NCI-H524 treated with DMSO at 0.1 percent for 48 hours (cell line): ENCODE results near the gene AGTRAP.

Experiments used
- DNase-seq: peaks from one replicate; lab custom pipeline; 2025; lab: John Stamatoyannopoulos, UW

AGTRAP gene

GRCh38 chr1:11706292-11706691, 29.6 kb upstream of the AGTRAP start:
- no peak for DNase-seq

GRCh38 chr1:11707621-11708276, 28.2 kb upstream of the AGTRAP start:
- peak; percentile 39 for DNase-seq

GRCh38 chr1:11708554-11709350, 27.2 kb upstream of the AGTRAP start:
- DNase-seq, result no peak

GRCh38 chr1:11711490-11711889, 24.4 kb upstream of the AGTRAP start:
- no peak for DNase-seq

GRCh38 chr1:11712285-11712684, 23.7 kb upstream of the AGTRAP start:
- no peak for DNase-seq

GRCh38 chr1:11713095-11713494, 22.8 kb upstream of the AGTRAP start:
- no peak for DNase-seq

- no peak for DNase-seq
Observed at GRCh38 chr1:11714831-11715575, 20.9 kb upstream of the AGTRAP start.

GRCh38 chr1:11719313-11720032, 16.5 kb upstream of the AGTRAP start:
- no peak for DNase-seq

- no peak for DNase-seq
Observed at GRCh38 chr1:11720033-11720376, 15.9 kb upstream of the AGTRAP start.

- no peak for DNase-seq
Observed at GRCh38 chr1:11720525-11720924, 15.4 kb upstream of the AGTRAP start.

GRCh38 chr1:11721311-11721710, 14.6 kb upstream of the AGTRAP start:
- no peak for DNase-seq

- no peak for DNase-seq
Observed at GRCh38 chr1:11722538-11722937, 13.4 kb upstream of the AGTRAP start.

GRCh38 chr1:11725616-11726015, 10.3 kb upstream of the AGTRAP start:
- DNase-seq, result no peak

- DNase-seq, result no peak
Observed at GRCh38 chr1:11727119-11727518, 8.8 kb upstream of the AGTRAP start.

- DNase-seq, result no peak
Observed at GRCh38 chr1:11728126-11728806, 7.7 kb upstream of the AGTRAP start.

- no peak for DNase-seq
Observed at GRCh38 chr1:11729155-11729497, 6.8 kb upstream of the AGTRAP start.

- no peak for DNase-seq
Observed at GRCh38 chr1:11729498-11730428, 6.2 kb upstream of the AGTRAP start.

GRCh38 chr1:11730429-11730891, 5.5 kb upstream of the AGTRAP start:
- DNase-seq, result no peak

- no peak for DNase-seq
Observed at GRCh38 chr1:11731691-11732283, 4.1 kb upstream of the AGTRAP start.

GRCh38 chr1:11733306-11733705, 2.6 kb upstream of the AGTRAP start:
- DNase-seq, result no peak
